ENCODE measurements around the gene CYP2R1.
A peak's percentile ranks its signal among the peaks of the same experiment; 100 is the strongest.
"Not testable (repeated sequence)": the region's sequence is repeated elsewhere in the genome, so short reads cannot be mapped to it uniquely, and the experiment has no call there.

CYP2R1 gene

DNA sequence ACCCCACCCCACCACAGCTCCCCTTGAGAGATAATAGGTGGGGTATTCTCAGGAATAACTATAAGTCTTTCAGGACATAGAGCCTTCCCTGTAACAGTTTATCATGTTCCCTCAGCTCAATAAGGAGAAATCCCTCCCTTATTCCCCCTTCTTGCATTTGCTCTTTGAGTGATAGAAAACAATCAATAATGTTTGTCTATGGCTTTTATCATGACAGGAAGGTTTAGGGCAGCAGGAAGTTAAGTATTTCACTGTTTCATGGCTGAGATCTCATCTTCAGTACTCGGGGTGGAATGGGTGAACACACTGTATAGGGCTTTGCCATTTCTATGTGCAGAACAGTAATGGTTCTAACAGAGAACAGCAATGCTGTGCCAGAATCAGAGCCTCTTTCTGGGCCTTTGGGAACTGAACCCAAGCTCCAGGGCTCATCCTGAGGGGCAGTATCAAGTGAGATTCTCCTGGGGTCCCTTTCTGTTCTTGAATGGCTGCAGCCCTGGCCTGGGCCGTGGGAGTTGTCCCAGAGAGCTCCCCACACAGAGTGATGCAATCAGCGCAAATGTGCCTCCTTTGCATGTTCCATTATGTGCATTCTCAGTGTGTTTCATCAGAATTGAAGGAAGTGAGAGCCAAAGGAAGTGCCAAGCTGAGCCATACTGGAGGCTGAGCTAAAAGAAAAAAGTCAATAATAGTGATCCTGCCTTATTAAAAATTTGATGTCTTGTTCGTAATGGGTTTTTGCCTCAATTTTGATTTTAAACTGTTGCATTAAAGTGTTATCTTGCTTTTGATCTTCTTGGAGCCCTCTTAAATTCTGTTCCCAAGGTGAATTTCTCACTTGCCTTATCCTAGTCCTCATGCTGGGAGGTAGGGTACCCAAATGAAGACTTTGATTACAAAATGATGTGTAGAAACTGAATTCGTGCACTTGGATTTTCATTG lies 2.9 kb upstream of the CYP2R1 start:
- in situ Hi-C loops (cut with MboI; ENCODE audit: low sequenced_read_pairs, unreplicated experiment), result loop anchor here (10.0 kb wide), 1 partner anchor 350 kb away; no protein-coding TSS in a partner anchor
- no peak for DNase-seq (ENCODE audit: low spot score)
- TF ChIP-seq CTCF (IDR thresholded peaks at IDR 0.05; ENCODE audit: borderline replicate concordance, control extremely low read depth, extremely low read depth, insufficient read depth, missing control alignments), result no peak

- in situ Hi-C loops (cut with MboI; ENCODE audit: low sequenced_read_pairs, unreplicated experiment), result loop anchor here (10.0 kb wide), 1 partner anchor 348 kb away; no protein-coding TSS in a partner anchor
Measured at GRCh38 chr11:14892577-14892976, 546 bp upstream of the CYP2R1 start.

DNA sequence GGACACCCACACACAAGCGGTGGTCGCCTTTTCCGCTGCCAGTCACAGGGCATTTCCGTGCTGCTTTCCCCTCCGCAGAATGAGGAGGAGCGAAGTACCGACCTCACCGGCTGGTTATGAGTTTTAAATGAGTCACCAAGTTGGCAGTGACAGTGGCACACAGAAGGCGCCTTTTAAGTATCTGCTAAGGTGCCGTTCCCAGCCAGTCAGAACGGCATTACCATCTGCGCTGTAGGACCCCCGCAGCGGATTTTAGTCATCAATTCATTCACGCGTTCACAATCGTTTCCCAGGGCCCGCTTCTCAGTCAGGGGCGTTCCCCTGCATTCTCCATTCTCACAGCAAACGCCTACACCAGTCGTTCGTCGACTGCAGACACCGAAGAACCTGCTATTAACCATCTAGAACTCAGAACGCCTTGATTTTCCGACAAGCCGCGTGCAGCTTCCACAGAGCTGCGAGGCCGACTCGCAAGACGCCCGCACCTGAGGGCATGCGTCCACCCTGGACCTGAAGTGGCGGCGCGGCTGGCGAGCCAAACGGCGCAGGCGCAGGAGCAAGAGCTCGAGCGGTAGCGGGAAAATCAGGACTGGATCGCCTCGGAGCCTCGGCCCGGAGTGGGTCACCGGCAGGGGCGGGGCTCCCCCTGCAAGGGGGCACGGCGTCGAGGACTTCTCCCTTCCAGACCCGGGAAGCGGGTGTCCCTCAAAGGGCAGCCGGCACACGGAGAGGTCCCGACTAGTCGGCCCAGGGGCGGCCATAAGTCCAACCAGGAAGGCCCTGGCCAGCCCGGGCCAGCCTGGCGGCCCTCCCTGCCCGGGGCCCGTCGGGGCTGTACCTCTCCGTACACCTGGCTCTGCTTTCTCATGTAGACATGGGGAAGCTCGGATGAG lies 642 bp downstream of the CYP2R1 start:
- no peak for TF ChIP-seq CTCF (IDR thresholded peaks at IDR 0.05; ENCODE audit: borderline replicate concordance, control extremely low read depth, extremely low read depth, insufficient read depth, missing control alignments)
- DNase-seq (ENCODE audit: low spot score), result peak; percentile 88
- in situ Hi-C loops (cut with MboI; ENCODE audit: low sequenced_read_pairs, unreplicated experiment), result loop anchor here (10.0 kb wide), 1 partner anchor 347 kb away; no protein-coding TSS in a partner anchor

More at GRCh38 chr11:14892577-14892976, 546 bp upstream of the CYP2R1 start:
- DNase-seq (ENCODE audit: low spot score), result no peak
- no peak for TF ChIP-seq CTCF (IDR thresholded peaks at IDR 0.05; ENCODE audit: borderline replicate concordance, control extremely low read depth, extremely low read depth, insufficient read depth, missing control alignments)

- in situ Hi-C loops (cut with MboI; ENCODE audit: low sequenced_read_pairs, unreplicated experiment), result no loop called here
- TF ChIP-seq CTCF (IDR thresholded peaks at IDR 0.05; ENCODE audit: borderline replicate concordance, control extremely low read depth, extremely low read depth, insufficient read depth, missing control alignments), result no peak
Measured at GRCh38 chr11:14886513-14886912, 5.5 kb downstream of the CYP2R1 start.

GRCh38 chr11:14884667-14885273 lies 7.3 kb downstream of the CYP2R1 start:
- no peak for DNase-seq (ENCODE audit: low spot score)
- TF ChIP-seq CTCF (IDR thresholded peaks at IDR 0.05; ENCODE audit: borderline replicate concordance, control extremely low read depth, extremely low read depth, insufficient read depth, missing control alignments), result no peak
- in situ Hi-C loops (cut with MboI; ENCODE audit: low sequenced_read_pairs, unreplicated experiment), result no loop called here

More at GRCh38 chr11:14886513-14886912, 5.5 kb downstream of the CYP2R1 start:
- no peak for DNase-seq (ENCODE audit: low spot score)

GRCh38 chr11:14883683-14884082 lies 8.3 kb downstream of the CYP2R1 start:
- in situ Hi-C loops (cut with MboI; ENCODE audit: low sequenced_read_pairs, unreplicated experiment), result not testable (repeated sequence)

More at GRCh38 chr11:14883683-14884082, 8.3 kb downstream of the CYP2R1 start:
- not testable (repeated sequence) for DNase-seq (ENCODE audit: low spot score)

Measured in GM13976 (cell line).